GM18870 (cell line): ENCODE results near the gene AKAP8L.

ENCODE experiments used
- ATAC-seq: cut with Tn5 transposase; IDR thresholded peaks from one replicate; pipeline ENCODE4 v1.9.1; 2021; ENCODE audit warnings: moderate library complexity; ENCODE audit not compliant: unreplicated experiment

AKAP8L gene

DNA sequence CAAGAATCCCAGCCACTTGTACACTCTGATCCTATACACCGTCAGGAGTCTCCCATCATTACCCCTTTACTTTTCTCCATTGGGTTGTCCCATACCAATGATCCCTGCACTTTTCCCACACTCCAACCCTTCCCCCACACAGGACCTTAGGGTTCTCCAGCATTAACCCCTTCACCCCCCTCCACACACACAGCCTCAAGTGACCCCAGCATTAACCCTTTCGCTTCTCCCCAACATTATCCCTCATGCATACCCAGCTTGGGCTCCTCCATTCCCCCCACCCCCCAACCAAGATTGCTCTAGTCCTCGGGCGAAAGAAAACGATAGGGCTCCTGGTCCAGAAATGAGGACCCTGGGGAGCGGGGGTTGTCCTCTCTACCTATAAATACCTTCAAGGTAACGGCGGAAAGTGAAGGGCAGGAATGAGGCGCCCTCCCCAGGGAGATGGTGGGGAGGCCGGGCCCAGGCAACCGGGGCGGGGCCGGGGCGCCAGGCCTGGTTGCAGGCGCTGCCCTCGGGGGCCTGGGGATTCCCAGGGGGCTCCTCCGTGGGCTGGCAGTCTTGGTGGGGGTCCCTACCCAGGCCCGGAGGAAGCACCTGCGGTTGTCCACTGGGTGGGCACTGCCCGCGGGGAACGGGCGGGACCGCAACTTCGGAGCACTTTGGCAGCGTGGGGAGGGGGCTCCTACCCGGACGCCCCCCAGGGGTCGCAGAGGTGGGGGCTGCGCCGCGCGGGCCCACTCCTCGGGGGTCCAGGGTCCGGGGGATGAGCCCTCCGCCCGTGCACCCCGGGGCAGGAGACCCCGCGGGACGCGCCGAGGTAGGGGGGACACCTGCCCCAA, 30.2 kb upstream of the AKAP8L start:
- no peak for ATAC-seq

GRCh38 chr19:15448044-15448777, 29.4 kb upstream of the AKAP8L start:
- ATAC-seq = no peak

- no peak for ATAC-seq
These were observed 28.3 kb upstream of the AKAP8L start for GRCh38 chr19:15447057-15447456.

- no peak for ATAC-seq
These were observed 27.1 kb upstream of the AKAP8L start for GRCh38 chr19:15445807-15446376.

DNA sequence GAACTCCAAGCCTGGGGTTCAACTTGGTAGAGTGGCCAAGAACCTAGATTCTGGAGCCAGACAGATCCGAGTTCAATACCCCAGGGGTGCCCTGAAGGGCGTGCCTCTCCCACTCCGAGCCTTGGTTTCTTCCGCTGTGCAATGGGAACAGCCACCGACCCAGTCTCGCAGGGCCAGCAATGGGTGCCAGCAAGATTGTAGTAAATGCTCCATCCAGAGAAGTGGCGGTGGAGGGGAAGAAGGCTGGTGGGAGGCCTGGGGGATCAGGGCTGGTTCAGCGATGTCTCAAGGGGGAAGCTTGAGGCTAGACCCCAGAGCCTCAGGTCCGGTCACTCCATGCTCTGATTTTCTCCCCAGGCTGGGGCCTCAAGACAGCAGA, 26.4 kb upstream of the AKAP8L start:
- no peak for ATAC-seq

- ATAC-seq = no peak
These were observed 25.9 kb upstream of the AKAP8L start for GRCh38 chr19:15444505-15445226.

GRCh38 chr19:15443838-15444237, 25.1 kb upstream of the AKAP8L start:
- ATAC-seq = no peak

DNA sequence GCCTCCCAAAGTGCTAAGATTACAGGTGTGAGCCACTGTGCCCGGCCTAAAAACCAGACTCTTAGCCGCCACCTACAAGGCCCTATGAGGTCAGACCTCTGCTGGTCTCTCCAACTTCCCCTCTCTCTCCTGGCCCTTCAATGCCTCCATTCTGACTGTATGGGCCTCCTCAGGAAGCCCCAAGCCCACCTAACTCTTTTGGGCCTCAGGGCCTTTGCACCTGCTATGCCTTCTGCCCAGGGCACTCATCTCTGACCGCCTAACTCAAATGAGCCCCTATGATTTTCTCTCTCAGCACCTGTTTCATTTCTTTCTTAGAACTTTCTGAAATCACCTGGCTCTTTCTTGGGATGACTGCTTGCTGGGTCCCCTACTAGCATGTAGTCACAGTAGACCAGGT, 24.5 kb upstream of the AKAP8L start:
- no peak for ATAC-seq

DNA sequence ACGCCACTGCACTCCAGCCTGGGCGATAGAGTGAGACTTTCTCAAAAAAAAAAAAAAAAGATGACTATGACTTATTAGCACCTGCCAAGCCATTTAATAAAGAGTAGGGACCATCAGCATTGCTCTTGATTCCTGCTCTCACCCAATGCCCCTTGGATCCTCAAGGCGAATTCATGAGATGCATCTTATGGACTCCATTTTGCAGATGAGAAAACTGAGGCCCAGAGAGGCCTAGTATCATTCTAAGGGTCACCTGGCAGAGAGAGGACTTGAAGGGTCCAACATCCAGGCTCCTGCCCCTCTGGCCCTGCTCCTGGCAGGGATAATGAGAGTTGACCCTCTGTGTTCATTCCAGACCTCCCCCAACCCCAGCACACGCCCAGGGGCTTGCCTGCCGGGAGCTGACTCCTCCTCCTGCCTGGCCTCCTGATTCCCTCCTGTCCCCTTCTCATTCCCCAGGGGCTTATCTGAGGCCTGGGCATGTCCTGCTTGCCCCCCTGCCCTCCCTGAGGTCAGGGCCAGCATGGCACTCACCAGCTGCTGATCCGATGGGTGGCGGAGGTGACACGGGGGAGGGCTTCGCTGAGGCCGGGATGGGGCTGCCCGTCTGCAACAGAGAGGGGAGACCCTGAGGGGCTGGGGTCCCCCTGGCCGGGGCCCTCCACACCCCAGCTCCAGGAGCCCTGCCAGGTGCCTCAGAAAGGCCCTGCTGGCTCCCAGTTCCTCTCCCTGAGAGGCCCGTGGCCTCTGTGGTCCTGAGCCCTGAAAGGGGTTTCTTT, 23.5 kb upstream of the AKAP8L start:
- no peak for ATAC-seq

DNA sequence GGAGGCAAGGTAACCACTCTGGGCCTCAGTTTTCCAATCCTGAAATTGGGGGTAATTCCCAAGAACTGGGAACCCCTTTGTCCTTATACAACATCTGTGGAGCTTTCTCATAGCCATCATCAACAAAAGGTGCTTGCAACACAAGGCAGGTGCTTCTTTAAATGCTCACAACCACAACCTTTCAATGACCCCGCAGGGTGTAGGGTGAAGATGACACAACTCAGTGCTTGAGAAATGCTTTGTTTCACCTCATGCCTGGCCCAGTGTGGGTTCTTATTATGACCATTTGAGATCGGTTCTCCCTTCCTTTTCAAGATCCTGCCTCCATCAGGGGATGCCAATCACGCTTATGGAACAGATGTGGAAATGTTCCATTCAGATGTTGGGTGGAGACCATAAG, 22.5 kb upstream of the AKAP8L start:
- ATAC-seq = no peak

DNA sequence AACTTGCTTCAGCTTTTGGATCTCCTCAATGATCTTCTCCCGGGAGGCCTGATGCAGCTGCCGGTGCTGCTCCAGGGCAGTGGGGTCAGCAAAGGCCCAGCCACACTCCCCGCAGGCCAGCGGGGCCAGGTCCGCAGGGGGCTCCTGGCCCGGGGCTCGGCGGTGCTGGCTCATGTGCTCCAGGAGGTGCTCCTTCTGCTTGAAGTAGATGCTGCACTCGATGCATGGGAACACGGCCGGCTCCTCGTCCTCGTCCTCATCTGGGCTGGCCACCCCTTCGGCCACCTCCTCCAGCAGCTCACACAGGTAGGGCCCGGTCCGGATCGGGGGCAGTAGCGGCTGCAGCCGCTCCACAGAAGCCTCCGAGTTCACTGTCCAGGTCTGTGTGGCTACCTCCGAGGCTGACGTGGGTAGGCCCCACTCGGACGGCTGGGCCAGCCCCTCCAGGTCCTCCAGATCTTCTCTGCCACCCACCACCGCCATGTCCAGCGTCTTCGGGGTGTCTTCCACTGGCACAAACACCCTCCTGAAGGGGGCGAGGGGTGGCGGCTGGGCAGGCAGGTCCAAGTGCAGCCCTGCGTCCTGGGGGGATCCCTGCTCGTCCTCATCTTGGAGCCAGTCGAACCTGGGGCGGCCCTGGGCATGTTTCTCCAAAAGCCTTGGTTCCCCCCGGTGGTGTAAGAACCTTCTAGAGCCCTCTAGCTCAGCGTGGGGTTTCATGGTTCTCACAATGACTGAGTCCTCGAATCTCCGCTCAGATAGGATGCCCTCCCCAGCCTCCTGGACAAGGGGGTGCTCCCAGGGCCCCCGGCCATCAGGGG, 21.2 kb upstream of the AKAP8L start:
- ATAC-seq = no peak

DNA sequence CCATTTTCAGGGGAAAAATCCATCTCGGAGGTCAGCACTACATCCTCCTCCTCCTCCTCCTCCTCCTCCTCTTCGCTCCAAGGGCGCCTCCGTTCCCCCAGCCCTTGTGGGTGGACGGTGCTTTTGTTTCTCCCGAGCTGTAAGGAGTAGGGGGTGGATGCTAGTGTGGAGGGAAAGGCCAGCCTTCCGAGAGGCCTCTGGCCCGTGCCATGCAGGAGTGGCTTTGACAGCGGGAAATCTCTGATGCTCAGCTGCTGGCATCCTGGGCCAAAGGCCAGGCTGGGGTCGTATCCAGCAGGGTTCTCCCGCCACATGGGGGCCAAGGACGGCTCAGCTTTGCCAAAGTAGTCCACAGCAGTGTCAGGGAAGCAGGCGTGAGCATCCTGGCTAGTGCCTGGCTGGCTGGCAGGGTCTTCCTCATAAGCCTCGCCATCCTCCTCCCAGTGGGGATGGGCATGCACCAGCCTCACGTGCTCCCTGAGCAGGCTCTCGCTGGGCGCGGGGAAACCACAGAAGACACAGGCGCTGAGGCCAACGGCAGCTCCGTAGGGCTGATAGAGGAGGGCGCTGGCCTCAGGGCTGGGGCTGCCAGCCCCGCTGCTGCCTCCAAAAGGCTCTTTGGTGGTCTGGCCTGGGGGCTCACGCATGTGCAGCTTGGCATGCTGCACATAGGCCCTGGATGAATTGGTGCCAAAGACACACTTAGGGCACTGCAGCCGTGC, 20.5 kb upstream of the AKAP8L start:
- ATAC-seq = no peak

- ATAC-seq = no peak
These were observed 19.8 kb upstream of the AKAP8L start for GRCh38 chr19:15438577-15438976.

DNA sequence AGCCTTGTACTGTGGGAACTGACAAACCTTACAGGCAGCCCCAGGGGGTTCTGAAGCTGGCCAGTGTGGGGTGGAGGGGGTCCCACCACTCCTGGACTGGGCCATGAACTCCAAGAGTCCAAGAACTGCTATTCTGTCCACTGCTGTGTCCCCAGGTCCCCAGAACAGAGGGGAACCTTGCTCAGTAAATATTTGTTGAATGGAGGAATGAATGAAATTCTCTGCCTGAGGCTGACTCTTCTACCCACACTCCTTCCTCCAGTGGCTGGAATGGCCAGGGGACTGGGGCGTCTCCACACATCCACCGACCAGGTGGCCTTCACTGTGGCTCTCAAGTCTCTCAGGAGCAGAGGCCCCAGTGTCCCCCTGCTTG, 19.3 kb upstream of the AKAP8L start:
- ATAC-seq = no peak

DNA sequence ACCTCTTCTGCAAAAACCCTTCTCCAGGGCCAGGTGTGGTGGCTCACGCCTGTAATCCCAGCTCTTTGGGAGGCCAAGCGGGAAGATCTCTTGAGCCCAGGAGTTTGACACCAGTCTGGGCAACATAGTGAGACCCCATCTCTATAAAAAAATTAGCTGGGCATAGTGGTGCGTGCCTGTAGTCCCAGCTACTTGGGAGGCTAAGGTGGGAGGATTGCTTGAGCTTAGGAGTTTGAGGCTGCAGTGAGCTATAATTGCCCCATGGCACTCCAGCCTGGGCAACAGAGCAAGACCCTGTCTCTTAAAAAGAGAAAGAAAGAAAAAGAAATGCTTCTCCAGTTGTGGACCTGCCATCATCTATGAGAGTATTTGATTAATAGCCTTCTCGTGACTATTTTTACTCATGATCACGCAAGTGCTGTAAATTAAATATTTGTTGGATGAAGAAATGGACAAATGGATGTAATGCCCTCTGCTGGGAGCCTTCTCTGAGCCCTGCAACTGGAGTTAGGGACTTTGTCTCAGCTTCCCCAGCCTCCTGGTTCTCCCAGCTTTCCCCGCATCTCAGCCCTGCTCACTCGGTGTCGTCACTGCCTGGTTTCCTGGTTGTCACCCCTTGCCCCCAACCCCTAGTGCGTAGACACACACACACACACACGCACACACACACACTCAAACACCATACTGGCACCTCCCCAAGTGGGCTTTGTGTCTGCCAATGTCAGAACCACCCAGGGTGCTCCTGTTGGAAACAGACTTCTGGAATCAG, 18.8 kb upstream of the AKAP8L start:
- no peak for ATAC-seq

DNA sequence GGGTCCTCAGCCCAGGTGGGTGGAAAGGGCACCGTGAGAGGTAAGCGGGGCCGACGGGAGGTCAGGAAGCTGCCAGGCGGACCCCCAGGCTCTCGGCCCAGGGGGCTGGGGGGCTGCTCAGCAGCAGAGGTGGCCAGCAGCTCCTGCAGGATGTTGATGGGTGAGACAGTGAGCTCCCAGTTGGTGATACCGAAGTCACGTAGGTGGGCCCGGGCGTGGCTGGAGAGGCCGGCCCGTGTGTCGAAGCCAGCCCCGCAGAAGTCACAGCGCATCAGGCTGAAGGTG, 18.0 kb upstream of the AKAP8L start:
- ATAC-seq = no peak

DNA sequence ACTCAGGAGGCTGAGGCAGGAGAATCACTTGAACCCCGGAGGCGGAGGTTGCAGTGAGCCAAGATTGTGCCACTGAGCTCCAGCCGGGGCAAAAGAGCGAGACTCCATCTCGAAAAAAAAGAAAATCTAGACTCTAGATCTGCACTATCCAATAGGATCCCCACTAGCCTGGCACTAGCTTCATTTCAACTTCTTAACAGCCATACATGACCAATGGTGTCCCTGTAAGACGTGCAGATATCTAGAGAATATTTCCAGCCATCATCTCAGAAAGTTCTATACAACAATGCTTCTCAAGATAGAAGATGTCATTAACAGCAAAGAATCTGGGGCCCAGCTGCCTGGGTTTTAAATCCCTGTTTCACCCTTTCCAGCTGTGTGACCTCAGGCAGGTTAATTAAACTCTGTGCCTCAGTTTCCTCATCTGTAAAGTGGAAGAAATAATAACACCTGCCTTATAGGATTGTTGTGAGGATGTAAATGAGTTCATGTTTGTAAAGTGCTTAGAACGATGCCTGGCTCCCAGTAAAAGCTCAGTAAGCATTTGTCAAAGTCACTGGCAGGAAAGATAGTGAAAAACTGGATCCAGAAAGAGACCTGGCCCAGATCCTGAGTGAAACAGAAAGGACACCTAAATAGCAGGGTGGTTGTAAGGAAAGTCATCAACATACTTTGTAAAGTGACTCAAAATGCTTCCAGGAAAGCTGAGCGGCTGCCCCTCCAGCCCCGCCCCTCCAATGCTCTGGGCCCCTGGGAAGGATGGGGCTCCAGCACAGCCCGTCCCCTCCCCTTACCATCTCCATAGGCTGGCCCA, 17.4 kb upstream of the AKAP8L start:
- ATAC-seq = no peak

DNA sequence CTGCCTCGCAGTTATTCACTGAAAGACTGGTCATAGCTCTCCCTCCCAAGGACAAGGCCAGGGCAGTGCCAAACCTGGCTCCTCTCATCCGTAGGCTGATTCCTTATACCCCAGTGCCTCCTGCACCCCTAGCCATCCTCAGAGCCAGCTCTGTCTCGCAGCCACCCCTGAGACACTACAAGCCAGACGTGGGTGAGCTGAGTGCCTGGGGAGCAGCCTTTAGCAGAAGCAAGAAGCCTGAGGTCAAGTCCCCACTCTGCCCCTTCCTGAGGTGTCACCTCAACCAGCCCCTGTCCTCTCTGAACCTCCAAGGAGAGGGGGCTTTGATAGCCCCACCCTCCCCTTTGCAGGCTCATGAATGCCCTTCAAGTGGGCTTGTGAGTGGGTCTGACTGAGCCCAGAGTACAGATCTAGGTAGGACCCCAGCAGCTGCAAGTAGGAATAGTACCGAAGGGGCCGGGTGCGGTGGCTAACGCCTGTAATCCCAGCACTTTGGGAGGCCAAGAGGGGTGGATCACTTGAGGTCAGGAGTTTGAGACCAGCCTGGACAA, 14.8 kb upstream of the AKAP8L start:
- no peak for ATAC-seq
